Measurements from ENCODE around the gene NCBP3. TPM values are rescaled to one million over a fixed set of nuclear protein-coding genes. Genes with fewer than 3 reads are reported as not detected.

NCBP3 gene
- total RNA-seq, 4 donors from 2014 or later = 9.5 to 15.2 (median 14.5) TPM

- in situ Hi-C loops (cut with MboI; ENCODE audit: low sequenced_read_pairs in 4 of 4) = no loop called here
- peaks cover 0 to 18% (median 12%) of the 10 kb centered on the region in 3 donors for H3K27me3 ChIP-seq
- DNase-seq (no peak), ATAC-seq (no peak)
- H3K4me1 ChIP-seq = no peaks in the 10 kb centered on the region
- no peaks in the 10 kb centered on the region for H3K9me3 ChIP-seq
- no peak overlapping the region for H3K27ac ChIP-seq
- intact Hi-C loops (cut with DNase I; ENCODE audit: low total_unique reads) = no loop called here
- no peaks in the 10 kb centered on the region for H3K36me3 ChIP-seq
- H3K4me3 ChIP-seq = no peak overlapping the region
- TF ChIP-seq CTCF (IDR thresholded peaks at IDR 0.05 in 4 of 5, conservative IDR thresholded peaks at IDR 0.05 in 1 of 5) (no peak), POLR2A (IDR thresholded peaks at IDR 0.05) (no peak)
Measured at GRCh38 chr17:3755335-3756030, 90.6 kb downstream of the NCBP3 start.

- ATAC-seq (no peak), DNase-seq (no peak)
- TF ChIP-seq CTCF (IDR thresholded peaks at IDR 0.05 in 4 of 5, conservative IDR thresholded peaks at IDR 0.05 in 1 of 5) (no peak), POLR2A (IDR thresholded peaks at IDR 0.05) (no peak)
- H3K27me3 ChIP-seq = peaks cover 0 to 18% (median 12%) of the 10 kb centered on the region in 3 donors
- intact Hi-C loops (cut with DNase I; ENCODE audit: low total_unique reads) = no loop called here
- H3K27ac ChIP-seq = no peak overlapping the region
- H3K4me1 ChIP-seq = no peaks in the 10 kb centered on the region
- H3K9me3 ChIP-seq = no peaks in the 10 kb centered on the region
- H3K36me3 ChIP-seq = no peaks in the 10 kb centered on the region
- no peak overlapping the region for H3K4me3 ChIP-seq
- in situ Hi-C loops (cut with MboI; ENCODE audit: low sequenced_read_pairs in 4 of 4) = no loop called here
Measured at GRCh38 chr17:3754458-3755334, 91.3 kb downstream of the NCBP3 start.

GRCh38 chr17:3754066-3754457 lies 92.0 kb downstream of the NCBP3 start:
- H3K4me3 ChIP-seq = no peak overlapping the region
- no peaks in the 10 kb centered on the region for H3K36me3 ChIP-seq
- H3K27me3 ChIP-seq = peaks cover 0 to 18% (median 12%) of the 10 kb centered on the region in 3 donors
- no peak for ATAC-seq
- intact Hi-C loops (cut with DNase I; ENCODE audit: low total_unique reads) = no loop called here
- no peaks in the 10 kb centered on the region for H3K9me3 ChIP-seq
- no peak overlapping the region for H3K27ac ChIP-seq
- no peak for TF ChIP-seq POLR2A (IDR thresholded peaks at IDR 0.05)
- no peak for TF ChIP-seq CTCF (IDR thresholded peaks at IDR 0.05 in 4 of 5, conservative IDR thresholded peaks at IDR 0.05 in 1 of 5)
- in situ Hi-C loops (cut with MboI; ENCODE audit: low sequenced_read_pairs in 4 of 4) = no loop called here
- no peak for DNase-seq
- H3K4me1 ChIP-seq = no peaks in the 10 kb centered on the region

GRCh38 chr17:3753624-3754023 lies 92.4 kb downstream of the NCBP3 start:
- ATAC-seq (no peak), DNase-seq (no peak)
- intact Hi-C loops (cut with DNase I; ENCODE audit: low total_unique reads) = no loop called here

More at GRCh38 chr17:3753624-3754023, 92.4 kb downstream of the NCBP3 start:
- H3K27ac ChIP-seq = no peak overlapping the region
- H3K27me3 ChIP-seq = peaks cover 0 to 18% (median 12%) of the 10 kb centered on the region in 3 donors
- no peaks in the 10 kb centered on the region for H3K9me3 ChIP-seq
- H3K36me3 ChIP-seq = no peaks in the 10 kb centered on the region
- TF ChIP-seq CTCF (IDR thresholded peaks at IDR 0.05 in 4 of 5, conservative IDR thresholded peaks at IDR 0.05 in 1 of 5) = no peak
- TF ChIP-seq POLR2A (IDR thresholded peaks at IDR 0.05) = no peak
- in situ Hi-C loops (cut with MboI; ENCODE audit: low sequenced_read_pairs in 4 of 4) = no loop called here
- H3K4me3 ChIP-seq = no peak overlapping the region
- no peaks in the 10 kb centered on the region for H3K4me1 ChIP-seq

Other genes with a start within 250 kb of the NCBP3 start
- 1 to 10 TPM; 1.7 to 6.5 (median 3.5) TPM for gene TRPV1, start 236.8 kb downstream of the NCBP3 start, total RNA-seq
- 1 to 10 TPM; 4.1 to 4.7 (median 4.4) TPM for gene SHPK, start 210.0 kb downstream of the NCBP3 start, total RNA-seq
- 100 to 1,000 TPM in 1 of 4 donors, 10 to 100 TPM in 3; 15.0 to 141 (median 60.2) TPM for gene CTNS, start 209.5 kb downstream of the NCBP3 start, total RNA-seq
- gene TAX1BP3, start 177.7 kb downstream of the NCBP3 start, total RNA-seq = 10 to 100 TPM; 24.1 to 45.1 (median 33.8) TPM
- 10 to 100 TPM; 40.6 to 73.8 (median 54.5) TPM for gene EMC6, start 177.4 kb downstream of the NCBP3 start, total RNA-seq
- gene P2RX5, start 150.1 kb downstream of the NCBP3 start, total RNA-seq = 10 to 100 TPM; 12.3 to 52.9 (median 30.2) TPM
- gene HASPIN, start 122.3 kb downstream of the NCBP3 start, total RNA-seq = 1 to 10 TPM in 1 of 4 donors, under 1 TPM in 3; 0.20 to 1.3 (median 0.24) TPM
- gene ITGAE, start 45.1 kb downstream of the NCBP3 start, total RNA-seq = 10 to 100 TPM; 10.8 to 25.0 (median 23.5) TPM
- gene CAMKK1, start 46.8 kb upstream of the NCBP3 start, total RNA-seq = 1 to 10 TPM in 3 of 4 donors, under 1 TPM in 1; 0.44 to 5.1 (median 2.1) TPM
- under 1 TPM in 3 of 4 donors, not detected in 1; 0.25 to 0.59 (median 0.38) TPM for gene P2RX1, start 70.2 kb upstream of the NCBP3 start, total RNA-seq
- gene ATP2A3, start 118.2 kb upstream of the NCBP3 start, total RNA-seq = 1 to 10 TPM in 2 of 4 donors, under 1 TPM in 2; 0.89 to 1.4 (median 0.98) TPM

Data from gastrocnemius medialis (tissue), 4 donors.